ENCODE data around the gene RSPH1.

- TF ChIP-seq CTCF (IDR thresholded peaks at IDR 0.05) (no peak), POLR2A (IDR thresholded peaks at IDR 0.05) (no peak)
Measured at GRCh38 chr21:42456457-42456856, 39.6 kb downstream of the RSPH1 start.
